Peyer's patch (tissue), 4 donors: Measurements from ENCODE around the gene RIMBP2.

Experiments used
- CTCF ChIP-seq, 6 experiments: fragments of 450-650 bp in 4 of 6; fragments of 200-600 bp in 2 of 6; sonication (generic) in 1 of 6; IDR thresholded peaks; one replicate each; pipeline ENCODE4 v1.5.1; 2017 to 2019; ENCODE audit warnings: antibody characterized with exemption in 6 of 6, mild to moderate bottlenecking in 3 of 6, moderate library complexity in 1 of 6
- POLR2A ChIP-seq, 2 donors: fragments of 450-650 bp; IDR thresholded peaks; one replicate each; pipeline ENCODE4 v1.5.1; 2017; ENCODE audit warnings: antibody characterized with exemption in 2 of 2, mild to moderate bottlenecking in 2 of 2, moderate library complexity in 2 of 2

- TF ChIP-seq CTCF (IDR thresholded peaks at IDR 0.05) (no peak), POLR2A (IDR thresholded peaks at IDR 0.05) (no peak)
Observed at GRCh38 chr12:130742112-130742511, 26.0 kb upstream of the RIMBP2 start.
